ENCODE measurements around the gene HERC6. TPM values are rescaled to one million over a fixed set of nuclear protein-coding genes. Genes with fewer than 3 reads are reported as not detected.

HERC6 gene
- total RNA-seq, 1 experiment from 2014 or later = 4.1 TPM

DNA sequence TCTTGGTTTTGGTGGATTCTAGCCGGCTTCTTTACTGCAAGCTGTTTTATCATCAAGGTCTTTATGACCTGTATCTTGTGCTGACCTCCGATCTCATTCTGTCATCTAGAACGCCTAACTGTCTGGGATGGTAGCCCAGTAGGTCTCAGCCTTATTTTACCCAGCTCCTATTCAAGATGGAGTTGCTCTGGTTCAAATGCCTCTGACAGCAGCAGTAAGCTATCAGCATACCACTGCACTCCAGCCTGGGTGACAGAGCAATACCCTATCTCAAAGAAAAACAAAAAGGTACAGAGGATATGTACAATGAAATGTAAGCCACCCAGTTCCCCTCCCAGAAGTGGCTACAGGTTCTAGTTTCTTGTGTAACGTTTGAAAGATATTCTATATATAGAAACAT lies 36.1 kb downstream of the HERC6 start:
- peaks cover 5% of the 10 kb centered on the region for H3K9me3 Mint-ChIP-seq
- H3K4me1 Mint-ChIP-seq = peaks cover 5% of the 10 kb centered on the region
- ChIA-PET CTCF (no interaction called here), POLR2A (no interaction called here)
- DNase-seq (ENCODE audit: low spot score) (no peak), ATAC-seq (no peak)
- H3K36me3 Mint-ChIP-seq = peaks cover 6% of the 10 kb centered on the region
- no peaks in the 10 kb centered on the region for H3K27me3 Mint-ChIP-seq (ENCODE audit: low read depth)
- no peak overlapping the region for H3K27ac Mint-ChIP-seq
- TF ChIP-seq, protein P1, sequence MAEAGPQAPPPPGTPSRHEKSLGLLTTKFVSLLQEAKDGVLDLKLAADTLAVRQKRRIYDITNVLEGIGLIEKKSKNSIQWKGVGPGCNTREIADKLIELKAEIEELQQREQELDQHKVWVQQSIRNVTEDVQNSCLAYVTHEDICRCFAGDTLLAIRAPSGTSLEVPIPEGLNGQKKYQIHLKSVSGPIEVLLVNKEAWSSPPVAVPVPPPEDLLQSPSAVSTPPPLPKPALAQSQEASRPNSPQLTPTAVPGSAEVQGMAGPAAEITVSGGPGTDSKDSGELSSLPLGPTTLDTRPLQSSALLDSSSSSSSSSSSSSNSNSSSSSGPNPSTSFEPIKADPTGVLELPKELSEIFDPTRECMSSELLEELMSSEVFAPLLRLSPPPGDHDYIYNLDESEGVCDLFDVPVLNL (CRISPR knock-in tag; IDR thresholded peaks at IDR 0.05; ENCODE audit: borderline replicate concordance, low read depth) = no peak
- TF ChIP-seq NFYB (CRISPR knock-in tag; conservative IDR thresholded peaks at IDR 0.05; ENCODE audit: low read depth) (no peak), ELF4 (CRISPR knock-in tag; IDR thresholded peaks at IDR 0.05; ENCODE audit: low read depth) (no peak), ATF1 (CRISPR knock-in tag; IDR thresholded peaks at IDR 0.05) (no peak), FOXP1 (CRISPR knock-in tag; IDR thresholded peaks at IDR 0.05; ENCODE audit: borderline replicate concordance) (no peak), JAZF1 (CRISPR knock-in tag; IDR thresholded peaks at IDR 0.05) (no peak), EMX1 (CRISPR knock-in tag; IDR thresholded peaks at IDR 0.05) (no peak), MXD4 (CRISPR knock-in tag; IDR thresholded peaks at IDR 0.05; ENCODE audit: borderline replicate concordance) (no peak), ESRRA (CRISPR knock-in tag; IDR thresholded peaks at IDR 0.05; ENCODE audit: borderline replicate concordance) (no peak), ZNF219 (CRISPR knock-in tag; IDR thresholded peaks at IDR 0.05; ENCODE audit: borderline replicate concordance) (no peak)
- TF ChIP-seq, protein P2, sequence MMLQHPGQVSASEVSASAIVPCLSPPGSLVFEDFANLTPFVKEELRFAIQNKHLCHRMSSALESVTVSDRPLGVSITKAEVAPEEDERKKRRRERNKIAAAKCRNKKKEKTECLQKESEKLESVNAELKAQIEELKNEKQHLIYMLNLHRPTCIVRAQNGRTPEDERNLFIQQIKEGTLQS (CRISPR knock-in tag; conservative IDR thresholded peaks at IDR 0.05) = no peak
- TF ChIP-seq, protein P3, sequence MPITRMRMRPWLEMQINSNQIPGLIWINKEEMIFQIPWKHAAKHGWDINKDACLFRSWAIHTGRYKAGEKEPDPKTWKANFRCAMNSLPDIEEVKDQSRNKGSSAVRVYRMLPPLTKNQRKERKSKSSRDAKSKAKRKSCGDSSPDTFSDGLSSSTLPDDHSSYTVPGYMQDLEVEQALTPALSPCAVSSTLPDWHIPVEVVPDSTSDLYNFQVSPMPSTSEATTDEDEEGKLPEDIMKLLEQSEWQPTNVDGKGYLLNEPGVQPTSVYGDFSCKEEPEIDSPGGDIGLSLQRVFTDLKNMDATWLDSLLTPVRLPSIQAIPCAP (CRISPR knock-in tag; IDR thresholded peaks at IDR 0.05) = no peak
- TF ChIP-seq, protein P4, sequence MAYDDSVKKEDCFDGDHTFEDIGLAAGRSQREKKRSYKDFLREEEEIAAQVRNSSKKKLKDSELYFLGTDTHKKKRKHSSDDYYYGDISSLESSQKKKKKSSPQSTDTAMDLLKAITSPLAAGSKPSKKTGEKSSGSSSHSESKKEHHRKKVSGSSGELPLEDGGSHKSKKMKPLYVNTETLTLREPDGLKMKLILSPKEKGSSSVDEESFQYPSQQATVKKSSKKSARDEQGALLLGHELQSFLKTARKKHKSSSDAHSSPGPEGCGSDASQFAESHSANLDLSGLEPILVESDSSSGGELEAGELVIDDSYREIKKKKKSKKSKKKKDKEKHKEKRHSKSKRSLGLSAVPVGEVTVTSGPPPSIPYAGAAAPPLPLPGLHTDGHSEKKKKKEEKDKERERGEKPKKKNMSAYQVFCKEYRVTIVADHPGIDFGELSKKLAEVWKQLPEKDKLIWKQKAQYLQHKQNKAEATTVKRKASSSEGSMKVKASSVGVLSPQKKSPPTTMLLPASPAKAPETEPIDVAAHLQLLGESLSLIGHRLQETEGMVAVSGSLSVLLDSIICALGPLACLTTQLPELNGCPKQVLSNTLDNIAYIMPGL (CRISPR knock-in tag; IDR thresholded peaks at IDR 0.05) = no peak
- TF ChIP-seq, protein P5, sequence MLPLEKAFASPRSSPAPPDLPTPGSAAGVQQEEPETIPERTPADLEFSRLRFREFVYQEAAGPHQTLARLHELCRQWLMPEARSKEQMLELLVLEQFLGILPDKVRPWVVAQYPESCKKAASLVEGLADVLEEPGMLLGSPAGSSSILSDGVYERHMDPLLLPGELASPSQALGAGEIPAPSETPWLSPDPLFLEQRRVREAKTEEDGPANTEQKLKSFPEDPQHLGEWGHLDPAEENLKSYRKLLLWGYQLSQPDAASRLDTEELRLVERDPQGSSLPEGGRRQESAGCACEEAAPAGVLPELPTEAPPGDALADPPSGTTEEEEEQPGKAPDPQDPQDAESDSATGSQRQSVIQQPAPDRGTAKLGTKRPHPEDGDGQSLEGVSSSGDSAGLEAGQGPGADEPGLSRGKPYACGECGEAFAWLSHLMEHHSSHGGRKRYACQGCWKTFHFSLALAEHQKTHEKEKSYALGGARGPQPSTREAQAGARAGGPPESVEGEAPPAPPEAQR (CRISPR knock-in tag; IDR thresholded peaks at IDR 0.05) = no peak
- TF ChIP-seq, protein P6, sequence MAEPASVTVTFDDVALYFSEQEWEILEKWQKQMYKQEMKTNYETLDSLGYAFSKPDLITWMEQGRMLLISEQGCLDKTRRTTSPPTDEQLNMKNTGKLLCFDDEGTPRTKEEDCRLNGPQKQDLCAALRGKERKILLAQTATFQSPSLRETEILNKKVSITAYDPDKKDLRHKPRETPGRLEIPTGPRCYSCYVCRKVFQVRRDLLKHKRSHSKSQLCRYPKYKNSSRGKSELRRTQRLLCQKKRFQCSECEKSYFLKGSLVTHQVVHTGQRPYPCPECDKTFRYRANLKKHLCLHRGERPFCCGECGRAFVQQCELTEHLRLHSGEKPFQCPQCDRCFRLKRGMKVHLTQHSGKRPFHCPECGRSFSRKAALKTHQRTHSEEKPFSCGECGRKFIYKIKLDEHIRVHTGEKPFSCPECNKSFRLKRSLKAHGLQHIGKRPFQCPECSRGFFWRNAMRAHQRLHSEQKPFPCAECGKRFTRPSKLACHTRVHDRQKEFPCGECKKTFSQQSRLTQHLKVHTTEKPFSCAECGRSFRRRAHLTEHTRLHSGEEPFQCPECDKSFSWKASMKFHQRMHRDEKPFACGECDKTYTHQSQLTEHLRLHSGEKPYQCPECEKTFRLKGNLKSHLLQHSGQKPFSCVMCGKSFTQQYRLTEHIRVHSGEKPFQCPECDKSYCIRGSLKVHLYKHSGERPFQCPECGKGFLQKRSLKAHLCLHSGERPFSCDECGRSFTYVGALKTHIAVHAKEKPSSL (CRISPR knock-in tag; conservative IDR thresholded peaks at IDR 0.05) = no peak
- TF ChIP-seq, protein P7, sequence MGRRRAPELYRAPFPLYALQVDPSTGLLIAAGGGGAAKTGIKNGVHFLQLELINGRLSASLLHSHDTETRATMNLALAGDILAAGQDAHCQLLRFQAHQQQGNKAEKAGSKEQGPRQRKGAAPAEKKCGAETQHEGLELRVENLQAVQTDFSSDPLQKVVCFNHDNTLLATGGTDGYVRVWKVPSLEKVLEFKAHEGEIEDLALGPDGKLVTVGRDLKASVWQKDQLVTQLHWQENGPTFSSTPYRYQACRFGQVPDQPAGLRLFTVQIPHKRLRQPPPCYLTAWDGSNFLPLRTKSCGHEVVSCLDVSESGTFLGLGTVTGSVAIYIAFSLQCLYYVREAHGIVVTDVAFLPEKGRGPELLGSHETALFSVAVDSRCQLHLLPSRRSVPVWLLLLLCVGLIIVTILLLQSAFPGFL (CRISPR knock-in tag; IDR thresholded peaks at IDR 0.05; ENCODE audit: borderline replicate concordance) = no peak
- H3K4me3 Mint-ChIP-seq = no peak overlapping the region

DNA sequence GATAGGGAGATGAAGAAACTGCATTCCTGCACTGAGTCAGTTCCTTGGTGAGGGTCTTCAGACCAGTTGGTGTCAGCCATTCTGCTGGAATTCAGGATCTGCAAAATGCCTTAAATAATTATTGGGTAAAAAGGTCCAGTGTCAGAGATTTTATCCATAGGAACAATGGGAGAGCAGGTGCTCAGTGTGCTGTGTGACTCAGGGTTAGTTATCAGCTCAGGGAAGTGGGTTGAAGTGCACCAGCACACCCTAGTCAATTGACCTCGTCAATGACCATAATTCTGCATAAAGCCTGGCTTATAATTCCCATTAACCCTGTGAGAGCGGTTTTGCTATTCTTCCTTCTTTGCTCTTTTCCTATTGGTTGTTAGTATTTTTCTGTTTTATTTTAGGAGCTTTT lies 37.3 kb downstream of the HERC6 start:
- H3K9me3 Mint-ChIP-seq = no peaks in the 10 kb centered on the region
- no peak overlapping the region for H3K27ac Mint-ChIP-seq
- no peaks in the 10 kb centered on the region for H3K36me3 Mint-ChIP-seq
- no peak for DNase-seq (ENCODE audit: low spot score)
- peaks cover 5% of the 10 kb centered on the region for H3K4me1 Mint-ChIP-seq
- no peaks in the 10 kb centered on the region for H3K27me3 Mint-ChIP-seq (ENCODE audit: low read depth)
- CTCF ChIA-PET = no interaction called here
- no peak overlapping the region for H3K4me3 Mint-ChIP-seq
- POLR2A ChIA-PET = no interaction called here
- ATAC-seq = no peak
- TF ChIP-seq ZNF232 (CRISPR knock-in tag; IDR thresholded peaks at IDR 0.05) (no peak), GRHL2 (CRISPR knock-in tag; IDR thresholded peaks at IDR 0.05; ENCODE audit: insufficient replicate concordance, severe bottlenecking) (no peak), ZBTB21 (CRISPR knock-in tag; IDR thresholded peaks at IDR 0.05; ENCODE audit: borderline replicate concordance) (no peak), SMAD3 (CRISPR knock-in tag; IDR thresholded peaks at IDR 0.05; ENCODE audit: borderline replicate concordance) (no peak), GTF2I (CRISPR knock-in tag; conservative IDR thresholded peaks at IDR 0.05) (no peak)
- TF ChIP-seq, protein P8, sequence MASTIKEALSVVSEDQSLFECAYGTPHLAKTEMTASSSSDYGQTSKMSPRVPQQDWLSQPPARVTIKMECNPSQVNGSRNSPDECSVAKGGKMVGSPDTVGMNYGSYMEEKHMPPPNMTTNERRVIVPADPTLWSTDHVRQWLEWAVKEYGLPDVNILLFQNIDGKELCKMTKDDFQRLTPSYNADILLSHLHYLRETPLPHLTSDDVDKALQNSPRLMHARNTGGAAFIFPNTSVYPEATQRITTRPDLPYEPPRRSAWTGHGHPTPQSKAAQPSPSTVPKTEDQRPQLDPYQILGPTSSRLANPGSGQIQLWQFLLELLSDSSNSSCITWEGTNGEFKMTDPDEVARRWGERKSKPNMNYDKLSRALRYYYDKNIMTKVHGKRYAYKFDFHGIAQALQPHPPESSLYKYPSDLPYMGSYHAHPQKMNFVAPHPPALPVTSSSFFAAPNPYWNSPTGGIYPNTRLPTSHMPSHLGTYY (CRISPR knock-in tag; IDR thresholded peaks at IDR 0.05) = no peak
- TF ChIP-seq, protein P9, sequence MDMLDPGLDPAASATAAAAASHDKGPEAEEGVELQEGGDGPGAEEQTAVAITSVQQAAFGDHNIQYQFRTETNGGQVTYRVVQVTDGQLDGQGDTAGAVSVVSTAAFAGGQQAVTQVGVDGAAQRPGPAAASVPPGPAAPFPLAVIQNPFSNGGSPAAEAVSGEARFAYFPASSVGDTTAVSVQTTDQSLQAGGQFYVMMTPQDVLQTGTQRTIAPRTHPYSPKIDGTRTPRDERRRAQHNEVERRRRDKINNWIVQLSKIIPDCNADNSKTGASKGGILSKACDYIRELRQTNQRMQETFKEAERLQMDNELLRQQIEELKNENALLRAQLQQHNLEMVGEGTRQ (CRISPR knock-in tag; IDR thresholded peaks at IDR 0.05) = no peak
- TF ChIP-seq, protein P10, sequence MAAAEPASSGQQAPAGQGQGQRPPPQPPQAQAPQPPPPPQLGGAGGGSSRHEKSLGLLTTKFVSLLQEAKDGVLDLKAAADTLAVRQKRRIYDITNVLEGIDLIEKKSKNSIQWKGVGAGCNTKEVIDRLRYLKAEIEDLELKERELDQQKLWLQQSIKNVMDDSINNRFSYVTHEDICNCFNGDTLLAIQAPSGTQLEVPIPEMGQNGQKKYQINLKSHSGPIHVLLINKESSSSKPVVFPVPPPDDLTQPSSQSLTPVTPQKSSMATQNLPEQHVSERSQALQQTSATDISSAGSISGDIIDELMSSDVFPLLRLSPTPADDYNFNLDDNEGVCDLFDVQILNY (CRISPR knock-in tag; IDR thresholded peaks at IDR 0.05) = no peak
